Activated T-cell treated with anti-CD3 and anti-CD28 coated beads for 4 hours (primary cell): ENCODE results near the gene C1QA.
"Not testable (repeated sequence)": the region's sequence is repeated elsewhere in the genome, so short reads cannot be mapped to it uniquely, and the experiment has no call there.

Experiments
- DNase-seq: peaks from one replicate; pipeline ENCODE4 v3.0.0-alpha.2; 2020

The C1QA gene

DNA sequence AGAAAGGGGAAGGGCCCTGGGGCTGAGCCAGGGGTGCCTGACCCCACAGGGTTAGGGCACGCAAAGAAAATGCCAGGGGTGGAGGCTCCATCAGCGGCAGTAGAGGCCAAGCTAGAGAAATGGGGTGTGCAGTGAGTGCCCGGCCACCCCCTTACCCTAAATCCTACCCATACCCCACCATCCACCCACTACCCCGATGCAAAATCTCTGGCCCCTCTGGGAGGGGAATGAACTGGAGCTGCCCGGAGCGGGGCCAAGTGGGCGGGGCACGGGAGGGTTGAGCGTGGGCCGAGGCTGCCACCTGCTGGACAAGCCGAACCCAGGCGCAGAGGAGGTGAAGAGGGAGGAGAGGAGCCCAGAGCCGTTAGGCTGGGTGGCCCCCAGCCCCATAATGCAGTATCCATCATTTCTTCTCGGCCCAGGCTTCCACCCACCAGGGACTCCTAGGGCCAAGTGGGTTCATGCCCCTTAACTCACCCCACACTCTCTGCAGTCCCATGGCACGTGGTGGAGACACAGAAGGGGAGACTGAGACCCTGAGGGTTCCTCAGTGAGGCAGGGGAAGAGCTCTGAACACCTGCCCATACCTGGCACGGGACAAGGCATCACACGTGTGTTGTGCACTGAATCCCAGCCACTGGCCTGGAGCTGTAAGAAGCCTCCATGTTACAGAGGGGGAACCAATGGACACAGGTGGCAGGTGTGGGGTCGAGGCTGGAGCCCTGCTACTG lies 5.6 kb downstream of the C1QA start:
- DNase-seq: peak; percentile 62

DNA sequence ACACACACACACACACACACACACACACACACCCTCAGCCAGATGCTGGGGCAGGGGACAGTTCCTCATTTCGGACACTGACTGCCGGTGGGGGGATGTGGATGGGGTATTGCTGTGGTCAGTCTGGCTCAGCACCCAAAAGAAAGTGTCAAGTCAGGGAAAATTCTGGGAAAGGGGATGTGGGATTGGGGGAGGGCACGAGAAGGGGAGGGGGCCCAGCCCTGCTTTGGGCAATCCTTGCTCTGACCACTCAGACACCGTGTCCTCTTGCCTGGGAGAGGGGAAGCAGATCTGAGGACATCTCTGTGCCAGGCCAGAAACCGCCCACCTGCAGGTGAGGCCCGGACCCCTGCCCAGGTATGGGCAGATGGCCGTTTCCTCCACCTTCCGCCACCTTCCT lies 7.0 kb downstream of the C1QA start, which contains the start of gene C1QC:
Gene C1QC (plus strand): TSS at position 253 of the 400 bp plus-strand sequence. CDS start 391 bp downstream, outside the sequence.
- DNase-seq: no peak

DNA sequence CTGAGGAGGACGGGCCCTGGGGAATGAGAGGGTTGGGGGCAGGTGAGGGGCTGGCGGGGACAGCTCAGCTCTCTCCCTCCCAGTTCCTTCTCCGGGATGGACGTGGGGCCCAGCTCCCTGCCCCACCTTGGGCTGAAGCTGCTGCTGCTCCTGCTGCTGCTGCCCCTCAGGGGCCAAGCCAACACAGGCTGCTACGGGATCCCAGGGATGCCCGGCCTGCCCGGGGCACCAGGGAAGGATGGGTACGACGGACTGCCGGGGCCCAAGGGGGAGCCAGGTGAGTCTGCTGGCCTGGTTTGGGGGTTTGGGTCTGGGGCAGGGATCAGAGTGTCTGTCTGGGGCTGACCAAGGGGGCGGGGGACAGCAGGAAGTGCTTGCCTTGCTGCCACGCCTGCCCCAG lies 7.5 kb downstream of the C1QA start:
- no peak for DNase-seq

GRCh38 chr1:22645931-22646330 lies 9.5 kb downstream of the C1QA start:
- no peak for DNase-seq

DNA sequence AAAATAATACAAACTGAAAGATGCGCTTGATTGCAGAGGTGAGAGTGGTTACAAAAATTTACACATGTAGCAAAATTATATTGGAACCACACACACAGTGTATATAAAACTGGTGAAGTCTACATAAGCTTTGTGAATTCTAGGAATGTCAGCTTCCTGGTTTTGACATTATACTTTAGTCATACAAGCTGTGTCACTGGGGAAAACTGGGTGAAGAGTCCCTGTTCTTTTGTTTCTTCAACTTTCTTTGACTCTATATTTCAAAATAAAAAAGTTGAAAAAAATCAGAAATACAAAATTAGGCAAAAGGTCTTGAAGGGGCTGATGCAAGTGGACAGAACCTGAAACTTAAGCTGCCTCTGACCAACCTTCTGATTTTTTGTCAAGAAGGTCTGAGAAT lies 10.0 kb downstream of the C1QA start:
- no peak for DNase-seq

- DNase-seq: no peak
These were observed 13.8 kb downstream of the C1QA start for GRCh38 chr1:22650089-22650693.

DNA sequence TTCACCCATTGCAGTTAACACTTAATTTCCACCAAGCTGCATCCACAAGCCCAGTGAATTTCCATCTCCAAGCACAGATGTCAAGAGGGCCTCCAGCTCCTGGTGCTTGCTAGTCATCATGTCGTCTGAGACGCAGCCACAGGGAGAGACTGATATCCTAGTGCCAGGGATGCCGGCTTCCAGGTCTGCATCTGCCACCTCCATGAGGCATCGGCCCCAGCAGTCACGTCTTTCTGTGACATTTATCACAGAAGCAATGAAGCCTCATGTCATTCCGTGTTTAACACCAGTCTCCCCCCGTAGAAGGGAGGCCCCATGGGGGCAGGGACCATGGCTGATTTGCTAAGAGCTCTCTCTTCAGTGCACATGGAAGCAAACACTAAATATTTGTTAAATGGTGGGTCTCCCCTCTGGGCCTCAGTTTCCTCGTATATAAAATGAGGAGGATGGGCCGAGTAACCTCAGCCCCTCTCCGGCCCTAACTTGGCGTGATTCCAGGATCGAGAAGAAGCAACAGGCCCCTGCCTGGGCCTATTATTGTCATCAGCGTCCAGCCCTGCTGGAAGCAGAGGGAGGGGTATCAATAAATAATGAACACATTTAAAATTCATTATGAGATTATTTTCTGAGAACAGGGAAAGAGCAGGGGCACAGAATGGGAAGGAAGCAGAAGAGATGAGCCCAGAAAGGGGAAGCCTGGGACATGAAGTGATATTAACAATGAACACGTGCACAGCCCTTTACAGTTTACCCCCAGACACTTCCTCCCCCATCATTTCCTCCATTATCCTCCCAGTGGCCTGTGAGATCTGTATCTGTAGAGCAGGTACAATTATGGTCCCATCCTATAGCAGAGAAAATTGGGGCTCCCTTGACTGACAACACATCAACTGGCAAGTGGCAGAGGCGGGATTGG lies 15.8 kb downstream of the C1QA start:
- no peak for DNase-seq

- no peak for DNase-seq
These were observed 16.5 kb downstream of the C1QA start, which contains the start of gene C1QB for GRCh38 chr1:22652881-22653316. Gene C1QB, plus strand, starts transcription at chr1:22653236. Its CDS starts 6,227 bp downstream, at chr1:22659463.

- no peak for DNase-seq
These were observed 18.3 kb downstream of the C1QA start for GRCh38 chr1:22654692-22655091.

- DNase-seq: no peak
These were observed 22.1 kb downstream of the C1QA start for GRCh38 chr1:22658385-22659163.

DNA sequence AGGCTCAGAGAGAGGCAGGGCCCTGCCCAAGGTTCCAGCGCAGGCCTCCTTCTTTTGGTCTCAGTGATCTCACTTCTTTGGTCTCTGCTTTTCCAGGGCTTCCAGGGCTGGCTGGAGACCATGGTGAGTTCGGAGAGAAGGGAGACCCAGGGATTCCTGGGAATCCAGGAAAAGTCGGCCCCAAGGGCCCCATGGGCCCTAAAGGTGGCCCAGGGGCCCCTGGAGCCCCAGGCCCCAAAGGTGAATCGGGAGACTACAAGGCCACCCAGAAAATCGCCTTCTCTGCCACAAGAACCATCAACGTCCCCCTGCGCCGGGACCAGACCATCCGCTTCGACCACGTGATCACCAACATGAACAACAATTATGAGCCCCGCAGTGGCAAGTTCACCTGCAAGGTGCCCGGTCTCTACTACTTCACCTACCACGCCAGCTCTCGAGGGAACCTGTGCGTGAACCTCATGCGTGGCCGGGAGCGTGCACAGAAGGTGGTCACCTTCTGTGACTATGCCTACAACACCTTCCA lies 24.4 kb downstream of the C1QA start:
- no peak for DNase-seq

DNA sequence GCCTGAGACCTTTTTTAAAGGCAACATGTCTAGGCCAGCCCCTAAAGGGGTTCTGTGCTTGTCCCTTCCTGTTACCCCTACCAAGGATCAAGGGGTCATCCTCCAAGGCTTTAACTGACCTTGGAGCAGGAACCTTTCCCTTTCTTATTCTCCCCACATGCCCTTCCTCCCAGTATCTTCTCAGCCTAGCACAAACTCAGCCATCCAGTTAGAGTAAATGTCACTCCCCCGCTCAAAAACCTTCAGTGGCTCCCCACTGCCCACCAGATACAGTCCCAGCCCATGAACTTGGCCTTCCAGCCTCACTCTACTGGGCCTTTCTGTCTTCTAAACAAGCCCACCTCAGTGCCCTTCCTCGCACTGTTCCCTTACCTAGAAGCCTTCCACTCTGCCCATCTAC lies 25.5 kb downstream of the C1QA start:
- no peak for DNase-seq

- DNase-seq: no peak
These were observed 25.9 kb downstream of the C1QA start for GRCh38 chr1:22662318-22662717.

DNA sequence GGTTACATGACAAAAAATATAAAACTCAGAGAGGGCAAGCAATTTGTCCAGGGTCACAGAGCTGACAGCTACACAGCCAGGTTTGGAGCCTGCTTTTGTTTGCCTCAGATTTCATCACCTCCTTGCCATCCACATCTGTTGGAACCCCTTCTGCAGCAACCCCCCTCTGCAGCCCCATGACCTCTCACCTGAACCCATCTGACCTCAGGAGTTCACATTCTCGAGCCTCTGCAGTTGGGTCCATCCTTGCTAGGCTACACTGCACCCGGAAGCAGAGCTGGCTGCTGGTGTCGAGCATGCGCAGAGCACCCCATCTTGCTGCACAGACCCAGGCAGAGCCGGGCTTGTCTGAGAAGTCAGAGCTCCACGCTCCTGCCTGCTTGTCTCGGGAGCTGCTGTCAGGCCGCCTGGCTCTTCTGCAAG lies 26.6 kb downstream of the C1QA start:
- no peak for DNase-seq

DNA sequence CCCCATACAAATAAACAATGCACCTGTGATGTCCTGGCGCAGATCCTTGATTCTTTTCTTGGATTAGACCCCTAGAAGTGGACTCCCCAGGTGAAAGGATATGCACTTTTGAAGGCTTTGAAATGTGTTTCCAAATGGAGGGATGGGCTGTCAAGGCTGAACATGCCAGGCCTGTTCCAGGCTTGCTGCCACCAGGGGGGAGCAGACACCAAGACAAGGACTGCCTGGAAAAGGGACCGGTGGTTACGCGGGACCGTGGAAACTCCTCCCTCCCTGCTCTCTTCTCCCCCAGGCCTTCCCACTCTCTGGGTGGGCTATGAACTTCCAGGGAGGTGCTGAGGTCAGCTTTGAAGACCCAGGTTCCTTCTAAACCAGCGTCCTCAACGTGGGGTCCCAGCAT lies 29.3 kb downstream of the C1QA start:
- no peak for DNase-seq

DNA sequence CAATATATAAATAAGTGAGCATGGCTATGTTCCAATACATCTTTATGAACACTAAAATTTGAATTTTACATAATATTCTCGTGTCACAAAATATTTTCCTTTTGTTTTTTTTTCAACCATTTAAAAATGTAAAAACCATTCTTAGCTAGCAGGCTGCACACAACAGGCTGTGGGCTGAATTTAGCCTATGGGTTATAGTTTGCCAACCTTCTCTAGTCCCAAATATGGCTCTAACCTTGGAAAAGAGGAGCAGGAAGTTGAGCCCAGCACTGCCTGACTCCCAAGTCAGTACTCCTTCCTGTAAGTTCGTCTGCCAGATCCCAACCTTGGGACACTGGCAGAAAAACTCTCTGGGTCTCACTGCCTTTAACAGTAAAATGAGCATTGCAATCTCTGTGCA lies 30.0 kb downstream of the C1QA start:
- DNase-seq: no peak

DNA sequence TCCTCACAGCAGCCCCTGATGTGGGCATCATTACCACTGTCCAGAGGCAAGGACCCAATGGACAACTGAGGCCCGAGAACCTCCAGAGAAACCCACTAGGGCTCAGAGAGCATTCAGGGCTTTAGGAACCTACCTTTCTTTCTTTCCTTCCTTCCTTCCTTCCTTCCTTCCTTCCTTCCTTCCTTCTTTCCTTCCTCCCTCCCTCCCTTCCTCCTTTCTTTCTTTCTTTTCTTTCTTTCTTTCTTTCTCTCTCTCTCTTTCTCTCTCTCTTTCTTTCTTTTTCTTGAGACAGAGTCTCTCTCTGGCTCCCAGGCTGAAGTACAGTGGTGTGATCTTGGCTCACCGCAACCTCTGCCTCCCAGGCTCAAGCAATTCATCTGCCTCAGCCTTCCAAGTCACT lies 32.4 kb downstream of the C1QA start:
- DNase-seq: not testable (repeated sequence)

GRCh38 chr1:22670352-22670975 lies 34.0 kb downstream of the C1QA start:
- no peak for DNase-seq

DNA sequence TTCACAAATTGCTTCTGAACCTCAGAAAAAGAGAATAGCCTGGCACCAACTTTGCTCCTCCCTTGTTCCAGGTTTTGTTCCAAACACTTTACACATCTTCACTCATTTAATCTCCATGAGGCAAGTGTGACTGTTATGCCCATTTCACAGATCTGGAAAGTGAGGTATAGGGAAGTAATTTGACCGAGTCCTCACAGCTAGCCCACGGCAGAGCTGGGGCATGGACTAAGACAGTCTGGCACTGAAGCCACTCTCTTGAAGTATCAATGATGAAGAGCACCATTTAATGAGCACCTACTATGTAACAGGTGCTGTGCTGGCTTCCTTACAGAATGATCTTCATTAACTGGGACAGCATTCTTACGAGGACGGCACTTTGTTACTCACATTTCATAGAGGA lies 35.6 kb downstream of the C1QA start:
- no peak for DNase-seq

DNA sequence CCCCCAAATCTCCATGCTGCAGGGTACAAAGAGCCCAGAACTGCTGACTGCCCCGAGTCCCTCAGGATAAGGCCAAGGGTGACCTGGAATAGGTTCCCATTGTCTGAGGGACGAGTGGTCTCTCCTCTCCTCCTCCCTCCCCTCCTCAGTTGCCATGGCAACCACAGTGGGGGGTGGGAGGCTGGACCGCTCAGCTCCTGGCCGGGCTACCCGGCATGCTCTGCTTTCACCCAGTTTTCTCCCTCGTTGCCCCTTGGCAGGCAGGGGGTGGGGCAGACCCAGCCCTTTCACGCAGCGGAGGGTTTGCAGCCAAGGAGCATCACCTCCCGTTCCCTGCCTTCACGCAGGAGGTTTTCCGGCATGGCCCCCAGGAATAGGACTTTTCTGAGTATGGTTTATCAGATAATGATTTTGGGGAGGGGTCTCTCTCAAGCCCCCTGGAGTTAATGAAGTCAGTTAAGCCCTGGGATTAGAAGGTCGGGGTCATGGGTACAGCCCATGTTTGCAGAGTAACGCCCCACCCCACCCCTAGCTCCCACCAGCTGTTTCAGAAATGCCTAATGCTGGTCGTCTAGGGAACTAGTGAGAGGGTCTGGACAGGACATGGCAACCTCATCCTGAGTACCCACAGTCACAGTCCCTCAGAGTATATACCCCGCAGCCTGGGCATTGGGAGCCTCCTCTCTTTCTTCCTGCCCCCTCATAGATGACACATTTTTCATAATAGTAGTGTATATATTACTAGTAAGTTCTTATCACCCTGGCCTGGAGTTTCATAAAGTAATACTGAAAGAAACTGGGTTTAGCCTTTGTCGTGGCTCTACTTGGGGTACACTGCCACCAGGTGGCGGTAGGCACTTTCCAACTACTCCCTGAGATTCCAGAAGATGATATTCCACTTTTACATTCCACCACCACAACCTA lies 37.3 kb downstream of the C1QA start:
- no peak for DNase-seq

DNA sequence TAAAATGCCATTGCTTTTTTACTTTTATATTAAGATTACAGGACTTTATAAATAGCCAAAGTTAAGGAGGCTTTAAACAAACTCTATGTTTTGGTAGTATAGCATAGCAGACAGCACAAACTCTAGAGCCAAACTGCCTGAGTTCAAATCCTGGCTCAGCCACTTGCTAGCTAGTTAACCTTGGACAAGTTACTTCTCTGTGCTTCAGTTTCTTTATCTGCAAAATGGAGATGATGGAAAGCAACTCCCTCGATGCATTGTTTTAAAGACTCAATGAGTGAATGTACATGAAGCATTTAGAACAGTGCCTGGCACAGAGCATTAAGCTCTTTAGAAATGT lies 38.0 kb downstream of the C1QA start:
- DNase-seq: no peak
